ENCODE measurements around the gene LRP8.

LRP8 gene

DNA sequence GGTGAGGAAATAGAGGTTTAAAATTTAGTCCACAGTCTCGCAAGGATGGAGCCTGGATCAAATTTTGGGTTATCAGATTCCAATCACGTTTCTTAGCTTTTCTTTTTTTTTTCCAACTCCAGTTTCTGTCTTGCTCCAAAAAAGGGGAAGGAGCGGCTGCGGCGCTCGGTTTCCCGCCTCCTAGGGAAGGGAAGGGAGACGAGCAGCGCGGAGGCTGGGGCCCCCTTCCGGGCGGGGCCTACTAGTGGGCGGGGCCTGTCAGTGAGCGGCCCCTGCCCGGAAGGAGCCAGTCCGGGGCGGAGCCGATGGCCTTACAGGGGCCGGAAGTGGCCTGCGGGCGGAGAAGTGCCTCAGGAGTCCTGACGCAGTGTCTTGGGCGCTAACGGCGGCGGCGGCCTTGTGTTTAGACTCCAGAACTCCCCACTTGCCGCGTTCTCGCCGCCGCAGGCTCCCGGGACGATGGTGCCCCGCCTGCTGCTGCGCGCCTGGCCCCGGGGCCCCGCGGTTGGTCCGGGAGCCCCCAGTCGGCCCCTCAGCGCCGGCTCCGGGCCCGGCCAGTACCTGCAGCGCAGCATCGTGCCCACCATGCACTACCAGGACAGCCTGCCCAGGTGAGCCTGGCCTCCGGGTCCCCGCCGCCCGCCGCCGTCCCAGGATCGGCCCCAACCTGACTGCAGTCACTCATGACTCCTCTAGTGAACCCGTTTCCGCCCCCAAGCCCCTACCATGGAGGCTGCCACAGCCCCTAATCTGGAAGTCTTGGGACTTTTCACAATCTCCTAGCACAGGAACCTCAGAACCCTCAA is 131.2 kb downstream of the LRP8 start, which contains the start of gene CPT2:
Gene CPT2, plus strand, starts transcription at position 340 of the 806 bp plus-strand sequence. Its CDS starts 120 bp downstream, at position 460.
- DNase-seq (ENCODE audit: low read depth): peak; percentile 69
- TF ChIP-seq CTCF (IDR thresholded peaks at IDR 0.05; ENCODE audit: low read depth, low read length, missing control alignments): no peak
- peak within 1 kb of the TSS; percentile 85 for H3K4me3 ChIP-seq (ENCODE audit: low read depth, low read length)

DNA sequence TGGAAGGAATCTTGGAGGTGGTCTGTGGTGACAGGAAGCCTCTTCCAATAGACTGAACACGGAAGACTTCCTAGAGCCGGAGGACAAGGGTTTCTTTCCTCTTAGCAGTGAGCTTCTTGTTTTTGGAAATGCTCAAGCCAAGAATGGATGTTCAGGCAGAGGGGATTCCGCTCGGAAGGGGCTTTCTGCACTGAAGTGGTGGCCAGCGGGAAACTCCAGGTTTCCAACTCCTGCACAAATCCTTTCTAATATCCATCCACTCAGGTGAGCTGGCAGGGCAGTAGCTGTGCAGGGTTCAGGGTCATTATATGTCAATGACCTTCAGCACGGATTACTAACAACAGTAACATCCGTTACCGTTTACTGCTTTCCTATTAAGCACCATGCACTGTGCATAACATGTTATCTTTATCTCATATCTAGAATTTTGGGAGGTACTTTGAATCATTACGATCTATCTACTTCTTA is 131.8 kb downstream of the LRP8 start:
- peak overlapping the region; percentile 85; the same call in 1 of the 2 replicates for H3K4me3 ChIP-seq (ENCODE audit: low read depth, low read length)
- TF ChIP-seq CTCF (IDR thresholded peaks at IDR 0.05; ENCODE audit: low read depth, low read length, missing control alignments): no peak
- no peak for DNase-seq (ENCODE audit: low read depth)

- no peak overlapping the region for H3K4me3 ChIP-seq (ENCODE audit: low read depth, low read length)
- TF ChIP-seq CTCF (IDR thresholded peaks at IDR 0.05; ENCODE audit: low read depth, low read length, missing control alignments): no peak
- no peak for DNase-seq (ENCODE audit: low read depth)
Measured at GRCh38 chr1:53195246-53196016, 132.4 kb downstream of the LRP8 start.
